ENCODE data around the gene ASAP3.

The ASAP3 gene

GRCh38 chr1:23449306-23449705 lies 34.7 kb downstream of the ASAP3 start:
- DNase-seq (ENCODE audit: low read depth in 2 of 2) = no peak

DNA sequence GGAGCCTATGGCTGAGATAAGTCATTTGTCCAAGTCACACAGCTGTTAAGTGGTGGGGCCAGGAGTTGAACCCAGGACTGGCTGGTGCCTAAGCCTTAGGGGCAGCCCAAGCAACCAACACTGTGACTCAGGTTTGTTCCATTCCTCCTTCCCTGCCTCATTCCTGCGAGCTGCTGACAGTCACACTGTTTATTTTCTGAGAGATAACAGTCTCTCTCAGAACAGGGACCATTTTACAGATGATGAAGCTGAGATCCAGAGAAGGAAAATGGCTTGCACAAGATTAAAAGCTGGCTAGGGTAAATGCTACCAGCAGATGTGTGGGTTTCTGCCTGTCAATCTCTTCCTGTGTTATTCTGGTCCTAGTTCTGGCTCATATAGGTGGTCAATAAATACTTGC lies 35.1 kb downstream of the ASAP3 start:
- no peak for DNase-seq (ENCODE audit: low read depth in 2 of 2)

- no peak for DNase-seq (ENCODE audit: low read depth in 2 of 2)
Measured at GRCh38 chr1:23446661-23447310, 37.2 kb downstream of the ASAP3 start.

DNA sequence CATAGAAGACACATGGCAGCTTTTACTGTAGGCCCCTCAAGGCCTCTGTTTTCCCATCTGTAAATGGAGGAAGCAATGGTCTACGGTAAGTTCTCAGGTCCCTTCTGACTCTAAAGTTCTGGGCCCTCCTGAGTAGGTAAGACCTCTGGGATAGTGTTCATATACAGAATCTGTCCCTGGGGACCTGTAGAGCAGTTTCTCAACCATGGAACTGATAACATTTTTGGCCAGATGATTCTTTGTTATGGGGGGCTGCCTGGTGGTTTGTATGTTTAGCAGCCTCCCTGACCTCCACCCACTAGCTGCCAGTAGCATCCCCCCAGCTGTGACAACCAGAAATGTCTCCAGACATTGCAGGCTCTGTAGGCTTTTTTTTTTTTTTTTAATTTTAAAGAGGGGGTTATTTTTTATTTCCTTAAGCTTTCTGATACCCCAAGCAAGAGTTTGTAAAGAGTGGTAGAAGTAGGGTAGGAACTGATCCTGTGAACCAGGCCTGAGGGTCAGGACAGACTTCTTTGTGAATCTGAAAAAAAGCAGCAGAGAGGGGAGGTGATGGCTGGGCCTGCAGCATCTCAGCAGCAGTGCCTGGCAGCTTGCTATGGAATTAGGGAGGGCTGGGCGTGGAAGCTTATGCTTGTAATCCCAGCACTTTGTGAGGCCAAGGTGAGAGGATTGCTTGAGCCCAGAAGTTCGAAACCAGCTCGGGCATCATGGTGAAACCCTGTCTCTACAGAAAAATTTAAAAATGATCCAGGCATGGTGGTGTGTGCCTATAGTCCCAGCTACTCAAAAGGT lies 39.2 kb downstream of the ASAP3 start:
- DNase-seq (ENCODE audit: low read depth in 2 of 2) = no peak

- DNase-seq (ENCODE audit: low read depth in 2 of 2) = no peak
Measured at GRCh38 chr1:23444104-23444533, 39.9 kb downstream of the ASAP3 start.

DNA sequence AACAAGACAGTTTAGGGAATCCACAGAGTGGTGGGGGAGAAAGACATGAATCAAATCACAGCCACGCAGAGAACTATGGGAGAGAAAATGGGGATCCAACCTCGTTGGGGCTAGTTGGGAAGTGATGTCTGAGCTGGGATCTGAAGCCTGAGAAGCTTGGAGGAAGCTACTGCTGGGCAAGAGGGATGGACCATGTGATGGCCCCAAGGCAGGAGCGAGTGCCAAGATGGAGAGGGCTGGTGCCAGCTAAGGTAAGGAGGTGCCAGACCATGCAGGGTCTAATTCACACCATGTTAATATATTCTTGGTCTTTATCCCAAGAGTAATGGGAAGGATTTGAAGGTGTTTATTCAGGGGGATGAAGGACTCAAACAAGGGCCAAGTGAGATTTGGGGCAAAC lies 41.2 kb downstream of the ASAP3 start:
- no peak for DNase-seq (ENCODE audit: low read depth in 2 of 2)

GRCh38 chr1:23441446-23442148 lies 42.4 kb downstream of the ASAP3 start:
- DNase-seq (ENCODE audit: low read depth in 2 of 2) = no peak

DNA sequence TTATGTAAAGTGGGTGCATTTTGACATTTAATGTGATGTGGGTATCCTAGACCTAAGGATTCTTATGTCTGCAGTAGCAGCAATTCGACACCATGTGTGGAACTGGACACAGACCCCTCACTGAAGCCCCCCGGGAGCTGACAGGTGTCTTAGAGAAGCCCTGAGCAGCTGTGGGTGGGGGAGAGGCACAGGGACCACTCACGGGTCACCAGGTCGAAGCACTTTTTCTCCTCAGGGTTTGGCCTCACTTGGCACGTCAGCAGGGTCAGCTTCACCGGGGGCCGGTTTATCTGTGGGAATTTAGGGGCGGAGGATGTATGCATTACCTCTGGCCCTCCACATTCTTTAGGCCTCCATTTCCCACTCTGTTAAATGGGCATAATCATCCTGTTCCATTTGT lies 45.4 kb downstream of the ASAP3 start:
- no peak for DNase-seq (ENCODE audit: low read depth in 2 of 2)

GRCh38 chr1:23437355-23437664 lies 46.7 kb downstream of the ASAP3 start:
- no peak for DNase-seq (ENCODE audit: low read depth in 2 of 2)

- DNase-seq (ENCODE audit: low read depth in 2 of 2) = no peak
Measured at GRCh38 chr1:23436520-23437354, 47.2 kb downstream of the ASAP3 start.

DNA sequence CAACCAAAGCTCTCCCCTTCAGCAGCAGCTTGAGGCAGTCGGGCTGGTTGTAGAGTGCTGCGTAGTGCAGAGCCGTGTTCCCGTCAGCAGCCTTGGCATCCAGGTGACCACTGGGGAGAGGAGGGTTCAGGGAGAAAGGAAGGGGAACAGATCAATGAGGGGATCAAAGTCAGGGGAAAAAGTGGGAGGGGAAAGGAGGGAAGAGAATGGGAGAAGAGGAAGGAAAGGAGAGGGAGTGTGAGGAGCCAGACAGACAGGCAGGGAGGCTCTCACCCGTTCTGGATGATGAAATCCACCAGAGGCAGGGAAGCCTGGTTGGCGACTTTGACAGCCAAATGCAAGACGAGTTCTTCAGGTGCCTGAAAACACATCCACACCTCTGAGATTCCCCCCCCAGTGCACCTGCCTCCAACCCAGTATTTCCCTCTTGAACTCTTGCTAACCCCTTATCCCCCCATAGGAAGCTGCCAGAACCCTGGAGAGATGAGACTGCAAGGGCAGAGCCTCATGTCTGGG lies 49.7 kb downstream of the ASAP3 start:
- DNase-seq (ENCODE audit: low read depth in 2 of 2) = no peak

DNA sequence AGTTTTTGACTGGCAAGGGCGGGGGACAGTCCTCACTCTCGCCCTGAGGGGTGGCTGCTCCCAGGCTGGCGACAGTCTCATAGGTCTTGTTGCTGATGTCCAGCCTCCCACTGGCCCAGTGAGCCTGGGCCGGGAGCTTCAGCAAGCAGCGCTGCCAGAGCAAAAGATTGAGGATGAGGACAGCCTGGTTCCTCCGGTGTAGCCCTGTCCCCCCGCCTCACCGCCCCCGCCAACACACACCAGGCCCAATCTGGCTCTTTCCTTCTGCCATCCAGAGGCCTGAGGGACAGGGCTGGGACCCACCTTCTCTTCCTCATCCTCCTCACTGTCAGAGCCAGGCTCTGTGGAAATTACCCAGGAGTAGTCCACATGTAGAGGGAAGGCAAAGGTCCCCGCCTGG lies 50.9 kb downstream of the ASAP3 start:
- DNase-seq (ENCODE audit: low read depth in 2 of 2) = no peak

DNA sequence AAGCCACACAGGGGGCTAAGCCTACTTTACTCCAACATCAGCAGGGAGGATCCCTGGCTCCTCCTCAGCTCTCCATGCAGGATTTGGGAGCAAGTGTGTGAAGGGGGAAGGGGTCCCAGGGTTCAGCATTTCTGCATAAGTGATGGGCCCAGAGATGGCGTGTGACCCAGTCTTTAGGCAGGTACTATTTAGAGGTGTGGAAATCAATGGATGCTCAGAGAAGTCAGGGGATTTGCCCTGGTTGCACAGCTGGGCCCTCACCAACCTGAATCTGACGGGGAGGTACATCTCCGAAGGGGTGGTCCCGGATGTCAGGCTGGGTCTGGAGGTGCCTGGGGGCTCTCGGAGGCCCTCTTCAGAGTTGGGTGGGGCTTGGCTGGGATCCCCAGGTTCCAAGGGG lies 52.5 kb downstream of the ASAP3 start:
- no peak for DNase-seq (ENCODE audit: low read depth in 2 of 2)

DNA sequence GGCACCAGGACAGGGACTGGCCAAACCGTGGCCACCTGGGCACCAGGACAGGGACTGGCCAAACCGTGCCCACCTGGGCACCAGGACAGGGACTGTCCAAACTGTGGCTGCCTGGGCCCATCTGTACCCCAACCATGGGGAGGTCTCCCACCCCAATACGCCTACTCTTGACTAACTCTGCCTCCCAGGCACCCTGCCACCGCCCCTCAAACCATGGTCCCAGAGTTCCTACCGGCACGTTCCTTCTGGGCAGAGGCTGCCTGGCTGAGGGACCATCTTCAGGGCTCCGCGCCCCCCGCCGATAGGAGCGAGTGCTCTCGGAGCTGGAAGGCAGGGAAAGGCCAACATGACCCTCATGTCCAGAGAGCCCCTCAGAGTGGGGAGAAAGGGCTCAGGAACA lies 53.2 kb downstream of the ASAP3 start:
- no peak for DNase-seq (ENCODE audit: low read depth in 2 of 2)

GRCh38 chr1:23428136-23428905 lies 55.7 kb downstream of the ASAP3 start:
- no peak for DNase-seq (ENCODE audit: low read depth in 2 of 2)

DNA sequence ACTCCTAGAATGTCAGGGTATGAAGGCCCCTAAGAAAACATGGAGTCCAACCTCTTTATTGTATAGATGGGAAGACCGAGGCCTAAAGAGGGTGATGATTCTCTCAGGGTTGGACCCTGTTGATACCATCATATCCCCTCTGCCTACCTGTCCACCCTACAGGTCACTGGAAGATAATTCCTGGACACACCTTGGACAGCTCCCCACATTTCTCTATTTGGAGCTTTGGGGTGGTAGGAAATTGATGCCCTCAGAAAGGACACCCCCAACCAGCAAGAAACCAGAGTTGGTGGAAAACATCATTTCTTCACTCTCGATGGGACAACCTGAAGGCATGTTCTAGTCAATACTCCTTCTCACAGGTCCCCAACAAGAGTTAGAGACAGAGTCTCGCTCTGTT lies 56.4 kb downstream of the ASAP3 start:
- no peak for DNase-seq (ENCODE audit: low read depth in 2 of 2)

DNA sequence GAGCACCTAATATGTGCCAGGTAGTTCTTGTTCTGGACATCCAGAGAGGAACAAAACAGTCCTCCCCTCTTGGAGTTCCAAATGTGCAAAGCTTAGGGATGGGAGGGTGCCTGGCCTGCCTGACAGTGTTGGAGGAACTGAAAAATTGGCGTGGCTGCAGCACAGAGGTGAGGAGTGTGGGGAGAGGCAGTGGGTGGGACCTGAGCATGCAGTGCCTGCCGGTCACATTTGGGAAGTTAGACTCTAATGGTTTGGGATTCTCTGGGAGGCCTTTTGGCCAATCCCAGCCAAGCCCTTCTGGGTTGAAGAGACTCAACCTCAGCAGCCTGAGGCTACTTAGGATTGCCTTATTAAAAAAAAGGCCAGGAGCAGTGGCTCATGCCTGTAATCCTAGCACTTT lies 57.2 kb downstream of the ASAP3 start:
- no peak for DNase-seq (ENCODE audit: low read depth in 2 of 2)

GRCh38 chr1:23425193-23425494 lies 58.8 kb downstream of the ASAP3 start:
- no peak for DNase-seq (ENCODE audit: low read depth in 2 of 2)

DNA sequence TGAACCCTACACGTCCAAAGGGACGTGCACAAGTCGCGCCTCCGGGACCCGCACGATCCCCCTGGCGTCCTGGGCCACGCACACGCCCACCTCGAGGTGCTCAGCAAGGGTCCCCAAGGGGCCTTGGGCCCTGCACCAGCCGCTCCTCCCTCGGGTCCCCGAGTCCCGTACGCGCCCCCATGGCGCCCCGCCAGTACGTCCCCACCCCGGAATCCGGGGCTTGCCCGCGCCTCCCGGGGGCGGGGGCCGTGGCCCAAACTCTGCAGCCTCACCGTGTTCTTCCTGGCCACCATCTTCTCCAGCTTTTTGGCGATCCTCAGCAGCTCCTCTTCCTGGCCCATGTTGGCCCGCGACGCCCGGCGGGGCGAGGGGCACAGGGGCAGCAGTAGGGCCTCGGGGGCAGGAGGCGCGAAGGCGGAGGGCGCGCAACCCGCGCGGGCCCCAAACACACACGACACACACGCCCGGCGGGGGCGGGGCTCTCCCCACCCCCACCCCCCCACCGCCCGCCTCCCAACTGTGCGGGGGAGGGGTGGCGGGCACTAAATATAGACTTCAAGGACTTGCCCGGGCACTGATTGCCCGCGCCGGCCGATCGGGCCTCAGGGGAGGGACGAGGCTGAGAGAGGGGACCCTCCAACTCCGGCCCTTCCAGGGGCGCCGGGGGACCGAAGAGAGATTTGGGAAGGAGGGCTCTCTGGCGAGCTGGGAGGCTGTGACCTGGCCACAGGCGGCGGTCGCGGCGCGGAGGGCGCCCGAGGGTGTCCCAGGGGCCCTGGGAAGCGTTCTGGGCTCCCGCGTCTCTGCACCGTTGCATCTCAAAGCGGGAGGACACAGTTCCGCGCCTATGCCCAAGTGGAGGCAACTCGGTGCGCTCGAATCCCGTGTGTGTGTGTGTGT lies 59.4 kb downstream of the ASAP3 start, which contains the start of gene TCEA3:
Gene TCEA3, minus strand, starts transcription at position 456 of the 900 bp plus-strand sequence. Its CDS starts 115 bp downstream, at position 341.
- no peak for DNase-seq (ENCODE audit: low read depth in 2 of 2)
